ENCODE measurements around the gene FAM117A.

The FAM117A gene

DNA sequence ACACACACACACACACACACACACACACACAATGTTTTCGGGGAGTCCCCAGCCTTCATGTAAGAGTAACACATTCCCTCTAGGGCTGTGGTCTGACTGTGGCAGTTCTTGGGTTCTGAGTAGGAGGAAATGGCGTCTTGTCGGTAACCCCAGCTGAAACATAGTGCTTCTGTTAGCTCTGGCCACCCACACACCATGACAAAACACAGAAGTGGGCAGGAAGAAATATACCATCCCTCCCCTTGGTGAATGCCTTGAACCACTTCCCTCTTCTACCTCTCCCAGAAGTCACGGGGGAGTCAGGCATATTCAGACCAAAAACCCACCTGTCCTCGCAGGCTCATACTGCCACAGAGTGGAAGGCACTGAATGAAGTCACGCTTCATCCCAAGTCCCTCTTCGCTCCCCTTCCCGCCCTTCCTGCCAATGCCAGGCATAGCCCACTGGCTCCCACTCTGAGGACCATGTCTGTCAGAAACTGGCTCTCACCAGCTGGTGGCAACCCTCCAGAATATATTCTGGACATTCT is 67.6 kb downstream of the FAM117A start:
- H3K4me1 ChIP-seq (ENCODE audit: control insufficient read depth, low read depth, low read length): no peaks in the 10 kb centered on the region

DNA sequence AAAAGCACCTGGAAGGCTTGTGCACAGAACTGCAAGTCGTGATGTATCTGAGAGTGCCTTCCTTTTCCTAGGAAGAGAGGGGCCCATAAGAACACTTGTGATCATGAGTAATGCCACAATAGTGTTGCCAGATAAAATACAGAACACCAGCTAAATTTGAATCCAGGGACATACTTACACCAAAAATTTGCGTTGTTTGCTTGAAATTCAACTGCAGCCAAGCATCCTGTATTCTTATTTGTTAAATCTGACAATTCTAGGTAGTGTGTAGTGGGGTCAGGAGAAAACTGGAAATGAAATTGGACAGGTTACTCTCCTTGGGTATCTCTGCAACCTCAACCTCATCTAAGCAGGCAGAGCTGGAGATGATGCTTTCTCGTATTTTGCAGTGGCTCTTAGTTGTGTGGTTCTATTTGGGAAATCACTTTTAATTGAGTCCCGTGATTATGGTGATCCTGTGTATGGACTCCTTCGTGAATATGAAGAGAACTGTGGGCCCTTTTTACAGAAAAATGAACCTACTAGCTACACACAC is 68.2 kb downstream of the FAM117A start:
- Histone ChIP-seq H3K9ac (ENCODE audit: low read length) (no peak overlapping the region), H3K27ac (ENCODE audit: low read length) (no peak overlapping the region), H3K36me3 (ENCODE audit: control insufficient read depth, low read depth, low read length) (peaks cover 6% of the 10 kb centered on the region), H3K27me3 (ENCODE audit: control insufficient read depth, insufficient read depth, low read length) (peaks cover 8% of the 10 kb centered on the region), H3K9me3 (ENCODE audit: control insufficient read depth, low read depth, low read length) (no peaks in the 10 kb centered on the region), H3K4me1 (ENCODE audit: control insufficient read depth, low read depth, low read length) (no peaks in the 10 kb centered on the region), H3K4me3 (ENCODE audit: low read length) (no peak overlapping the region)

More for the DNA sequence above, 67.6 kb downstream of the FAM117A start:
- H3K9ac ChIP-seq (ENCODE audit: low read length): no peak overlapping the region
- peaks cover 8% of the 10 kb centered on the region for H3K27me3 ChIP-seq (ENCODE audit: control insufficient read depth, insufficient read depth, low read length)
- H3K4me3 ChIP-seq (ENCODE audit: low read length): no peak overlapping the region
- no peak overlapping the region for H3K27ac ChIP-seq (ENCODE audit: low read length)
- H3K9me3 ChIP-seq (ENCODE audit: control insufficient read depth, low read depth, low read length): no peaks in the 10 kb centered on the region
- H3K36me3 ChIP-seq (ENCODE audit: control insufficient read depth, low read depth, low read length): peaks cover 12% of the 10 kb centered on the region

DNA sequence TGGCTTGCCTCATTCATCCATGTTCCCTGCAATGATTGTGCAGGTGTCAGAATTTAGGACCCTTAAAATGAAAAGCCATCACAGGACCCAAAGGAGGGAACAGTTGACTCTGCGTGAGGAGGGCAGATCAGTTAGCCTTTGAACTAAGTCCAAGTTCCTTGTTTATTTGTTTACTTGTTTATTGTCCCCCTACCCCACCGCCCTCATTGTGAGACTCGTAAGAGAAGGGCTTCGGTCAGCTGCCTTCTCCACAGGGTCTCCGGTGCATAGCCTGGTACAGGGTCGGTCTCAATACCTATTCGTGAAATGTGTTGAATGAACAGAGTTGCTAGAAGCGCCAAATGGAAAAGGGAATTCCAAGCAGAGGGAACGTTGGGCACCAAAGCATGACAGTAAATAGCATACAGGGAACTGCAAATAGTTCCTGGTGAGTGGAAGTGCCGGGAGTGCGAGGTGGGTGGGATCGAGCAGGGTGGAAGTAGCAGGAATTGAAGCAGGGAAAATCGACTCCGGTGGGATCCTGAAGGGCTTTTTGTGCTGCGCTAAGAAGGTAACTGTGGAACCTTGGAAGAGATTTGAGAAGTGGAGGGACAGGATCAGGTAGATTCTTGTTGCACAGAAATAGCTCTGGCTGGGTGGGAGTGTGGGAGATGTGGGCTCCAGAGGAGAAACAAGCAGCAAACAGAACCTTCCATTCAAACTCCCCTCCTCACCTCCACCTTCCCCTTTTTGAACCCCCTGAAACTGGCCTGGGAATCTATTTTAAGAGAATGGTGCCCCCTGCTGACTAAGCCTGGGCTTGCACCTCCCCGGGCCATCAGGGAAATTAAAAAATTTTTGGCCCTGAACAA is 68.9 kb downstream of the FAM117A start:
- Histone ChIP-seq H3K36me3 (ENCODE audit: control insufficient read depth, low read depth, low read length) (no peaks in the 10 kb centered on the region), H3K4me1 (ENCODE audit: control insufficient read depth, low read depth, low read length) (no peaks in the 10 kb centered on the region), H3K27ac (ENCODE audit: low read length) (no peak overlapping the region), H3K4me3 (ENCODE audit: low read length) (no peak overlapping the region), H3K9ac (ENCODE audit: low read length) (no peak overlapping the region), H3K9me3 (ENCODE audit: control insufficient read depth, low read depth, low read length) (no peaks in the 10 kb centered on the region), H3K27me3 (ENCODE audit: control insufficient read depth, insufficient read depth, low read length) (peaks cover 8% of the 10 kb centered on the region)

DNA sequence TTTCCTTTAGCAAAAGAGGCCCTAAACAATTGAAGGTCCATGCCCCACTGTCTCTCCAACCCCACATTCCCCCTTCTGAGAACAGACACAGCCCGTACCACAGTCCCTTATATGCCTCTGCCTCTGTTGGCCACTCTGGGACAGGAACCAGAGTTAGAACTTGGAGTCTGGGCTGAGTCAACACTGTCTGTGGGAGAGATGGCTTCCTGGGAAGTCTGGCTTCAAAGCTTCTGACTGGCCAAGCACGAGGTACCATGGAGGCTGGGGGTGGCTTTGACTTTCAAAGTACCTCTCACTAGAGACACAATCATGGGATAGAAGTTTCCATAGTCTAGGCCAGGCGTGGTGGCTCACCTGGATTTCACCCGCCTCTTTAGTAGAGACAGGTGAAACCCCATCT is 71.2 kb downstream of the FAM117A start:
- peaks cover 8% of the 10 kb centered on the region for H3K27me3 ChIP-seq (ENCODE audit: control insufficient read depth, insufficient read depth, low read length)
- no peak overlapping the region for H3K4me3 ChIP-seq (ENCODE audit: low read length)
- H3K9me3 ChIP-seq (ENCODE audit: control insufficient read depth, low read depth, low read length): no peaks in the 10 kb centered on the region
- H3K27ac ChIP-seq (ENCODE audit: low read length): no peak overlapping the region
- no peak overlapping the region for H3K9ac ChIP-seq (ENCODE audit: low read length)
- H3K4me1 ChIP-seq (ENCODE audit: control insufficient read depth, low read depth, low read length): no peaks in the 10 kb centered on the region
- no peaks in the 10 kb centered on the region for H3K36me3 ChIP-seq (ENCODE audit: control insufficient read depth, low read depth, low read length)

DNA sequence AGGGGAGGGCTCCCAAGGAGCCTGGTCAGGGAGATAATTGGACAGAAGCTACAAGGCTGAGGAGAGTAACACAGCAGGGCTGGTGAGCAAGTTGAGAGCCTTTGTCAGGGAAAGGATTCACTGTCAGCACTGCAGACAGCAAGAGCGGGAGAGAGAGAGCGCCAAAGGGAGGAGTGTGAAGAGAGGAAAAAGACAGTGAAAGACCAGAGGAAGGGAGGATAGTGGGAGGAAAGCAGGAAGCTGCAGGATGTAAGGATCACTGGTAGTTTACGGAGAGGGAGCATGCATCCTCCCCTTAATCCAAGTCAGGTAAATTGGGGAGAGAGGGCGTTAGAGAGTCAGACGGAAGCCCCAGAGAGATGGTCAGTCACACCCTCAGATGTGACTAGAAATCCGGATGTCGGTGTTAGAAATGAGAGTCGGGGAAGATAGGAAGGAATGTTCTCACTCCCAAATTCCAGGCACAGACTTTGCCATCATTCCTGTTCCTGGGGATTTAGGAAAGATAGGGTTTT is 72.2 kb downstream of the FAM117A start:
- Histone ChIP-seq H3K36me3 (ENCODE audit: control insufficient read depth, low read depth, low read length) (no peaks in the 10 kb centered on the region), H3K27me3 (ENCODE audit: control insufficient read depth, insufficient read depth, low read length) (peaks cover 8% of the 10 kb centered on the region), H3K27ac (ENCODE audit: low read length) (no peak overlapping the region), H3K9me3 (ENCODE audit: control insufficient read depth, low read depth, low read length) (no peaks in the 10 kb centered on the region), H3K9ac (ENCODE audit: low read length) (no peak overlapping the region), H3K4me1 (ENCODE audit: control insufficient read depth, low read depth, low read length) (no peaks in the 10 kb centered on the region), H3K4me3 (ENCODE audit: low read length) (no peak overlapping the region)

DNA sequence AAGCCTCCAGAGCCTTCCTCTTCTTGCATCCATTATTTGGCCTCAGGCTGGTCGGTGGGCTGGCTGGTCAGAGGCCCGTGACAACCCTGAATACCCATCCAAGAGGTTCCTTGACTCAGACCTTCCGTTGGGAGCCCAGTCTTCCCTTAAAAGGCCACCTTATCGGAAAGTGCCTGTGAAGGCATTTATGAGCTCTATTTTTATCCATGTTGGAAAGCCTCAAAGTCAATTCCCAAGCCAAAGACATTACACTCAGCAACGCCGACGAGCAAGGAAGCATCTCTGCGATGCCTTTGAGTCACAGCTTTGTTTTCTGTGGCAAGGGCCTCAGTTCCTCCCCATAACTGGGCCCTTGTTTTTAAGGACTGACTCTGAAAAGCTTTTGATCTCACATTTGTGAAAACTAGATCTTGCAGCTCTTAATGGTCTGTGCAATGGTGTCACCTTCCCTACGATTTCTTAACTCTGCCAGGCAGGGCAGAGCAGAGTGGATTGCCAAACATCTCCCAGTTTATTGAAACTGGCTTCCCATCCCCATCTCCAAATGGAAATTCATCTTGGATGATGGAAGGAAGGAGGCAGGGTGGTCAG is 72.8 kb downstream of the FAM117A start:
- Histone ChIP-seq H3K27ac (ENCODE audit: low read length) (no peak overlapping the region), H3K9ac (ENCODE audit: low read length) (no peak overlapping the region), H3K27me3 (ENCODE audit: control insufficient read depth, insufficient read depth, low read length) (peaks cover 8% of the 10 kb centered on the region), H3K4me3 (ENCODE audit: low read length) (no peak overlapping the region), H3K4me1 (ENCODE audit: control insufficient read depth, low read depth, low read length) (no peaks in the 10 kb centered on the region), H3K9me3 (ENCODE audit: control insufficient read depth, low read depth, low read length) (no peaks in the 10 kb centered on the region), H3K36me3 (ENCODE audit: control insufficient read depth, low read depth, low read length) (no peaks in the 10 kb centered on the region)

DNA sequence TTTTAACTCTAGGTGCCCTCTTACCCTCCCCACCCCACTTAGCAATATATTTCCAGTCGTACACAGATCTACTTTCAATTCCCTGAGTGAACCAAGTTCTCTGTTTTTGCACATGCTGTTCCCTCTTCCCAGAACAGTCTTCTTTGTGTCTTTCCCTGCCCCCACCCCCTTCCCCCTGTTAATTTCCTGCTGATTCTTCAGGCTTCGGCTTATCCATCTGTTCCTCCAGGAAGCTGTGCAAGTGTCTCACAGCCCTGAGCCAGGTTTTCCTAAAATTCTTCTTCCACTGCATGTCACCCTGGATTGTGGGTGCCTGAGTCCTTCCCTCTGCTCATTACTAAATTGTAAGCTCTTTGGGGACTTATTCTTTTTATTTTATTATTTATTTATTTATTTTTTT is 73.7 kb downstream of the FAM117A start:
- Histone ChIP-seq H3K9me3 (ENCODE audit: control insufficient read depth, low read depth, low read length) (no peaks in the 10 kb centered on the region), H3K36me3 (ENCODE audit: control insufficient read depth, low read depth, low read length) (no peaks in the 10 kb centered on the region), H3K9ac (ENCODE audit: low read length) (no peak overlapping the region), H3K27me3 (ENCODE audit: control insufficient read depth, insufficient read depth, low read length) (peaks cover 8% of the 10 kb centered on the region), H3K4me1 (ENCODE audit: control insufficient read depth, low read depth, low read length) (no peaks in the 10 kb centered on the region), H3K27ac (ENCODE audit: low read length) (no peak overlapping the region), H3K4me3 (ENCODE audit: low read length) (no peak overlapping the region)

DNA sequence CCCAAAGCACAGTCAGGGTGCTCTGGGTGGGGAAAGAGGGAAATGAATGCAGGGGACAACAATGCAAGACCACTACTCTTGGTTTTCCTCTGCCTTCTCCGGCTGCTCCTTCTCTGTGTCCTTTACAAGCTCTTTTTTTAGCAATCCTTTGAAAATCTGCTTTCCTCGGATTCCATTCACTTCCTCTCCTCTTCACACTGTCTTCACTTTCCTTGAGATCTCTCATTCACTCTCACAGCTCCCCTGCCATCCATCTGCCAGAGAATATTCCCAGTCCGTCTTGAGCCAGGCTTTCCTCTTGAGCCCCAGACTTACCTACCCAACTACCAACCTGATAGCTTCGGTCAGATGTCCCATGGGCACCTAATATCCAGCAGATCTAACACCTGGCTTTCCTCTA is 75.1 kb downstream of the FAM117A start:
- Histone ChIP-seq H3K4me1 (ENCODE audit: control insufficient read depth, low read depth, low read length) (no peaks in the 10 kb centered on the region), H3K27me3 (ENCODE audit: control insufficient read depth, insufficient read depth, low read length) (no peaks in the 10 kb centered on the region), H3K4me3 (ENCODE audit: low read length) (no peak overlapping the region), H3K9me3 (ENCODE audit: control insufficient read depth, low read depth, low read length) (no peaks in the 10 kb centered on the region), H3K36me3 (ENCODE audit: control insufficient read depth, low read depth, low read length) (no peaks in the 10 kb centered on the region), H3K27ac (ENCODE audit: low read length) (no peak overlapping the region), H3K9ac (ENCODE audit: low read length) (no peak overlapping the region)

DNA sequence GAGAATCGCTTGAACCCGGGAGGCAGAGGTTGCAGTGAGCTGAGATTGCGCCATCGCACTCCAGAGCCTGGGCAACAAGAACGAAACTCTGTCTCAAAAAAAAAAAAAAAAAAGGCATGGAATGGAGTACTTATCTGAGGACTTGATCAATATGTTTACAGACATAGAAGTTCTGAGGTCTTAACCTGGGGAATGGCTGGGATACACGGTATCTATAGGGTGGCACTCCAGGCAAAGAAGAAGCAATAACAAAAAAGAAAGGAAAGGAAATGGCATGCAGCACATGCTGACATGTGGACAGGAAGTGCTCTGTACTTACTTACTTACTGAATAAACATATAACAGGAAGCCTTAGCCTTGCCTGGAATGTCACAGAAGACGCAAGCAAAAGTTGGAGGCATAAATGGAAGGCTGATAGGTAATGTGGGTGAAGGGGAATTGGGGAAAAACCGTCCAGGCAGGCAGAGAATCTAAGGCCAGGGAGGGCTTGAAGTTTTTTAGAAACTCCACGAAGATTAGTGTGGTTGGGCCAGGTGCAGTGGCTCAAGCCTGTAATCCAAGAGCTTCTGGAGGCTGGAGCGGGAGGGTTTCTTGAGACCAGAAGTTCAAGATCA is 75.9 kb downstream of the FAM117A start:
- Histone ChIP-seq H3K9ac (ENCODE audit: low read length) (no peak overlapping the region), H3K9me3 (ENCODE audit: control insufficient read depth, low read depth, low read length) (no peaks in the 10 kb centered on the region), H3K27ac (ENCODE audit: low read length) (no peak overlapping the region), H3K4me3 (ENCODE audit: low read length) (no peak overlapping the region), H3K27me3 (ENCODE audit: control insufficient read depth, insufficient read depth, low read length) (no peaks in the 10 kb centered on the region), H3K36me3 (ENCODE audit: control insufficient read depth, low read depth, low read length) (no peaks in the 10 kb centered on the region), H3K4me1 (ENCODE audit: control insufficient read depth, low read depth, low read length) (no peaks in the 10 kb centered on the region)

DNA sequence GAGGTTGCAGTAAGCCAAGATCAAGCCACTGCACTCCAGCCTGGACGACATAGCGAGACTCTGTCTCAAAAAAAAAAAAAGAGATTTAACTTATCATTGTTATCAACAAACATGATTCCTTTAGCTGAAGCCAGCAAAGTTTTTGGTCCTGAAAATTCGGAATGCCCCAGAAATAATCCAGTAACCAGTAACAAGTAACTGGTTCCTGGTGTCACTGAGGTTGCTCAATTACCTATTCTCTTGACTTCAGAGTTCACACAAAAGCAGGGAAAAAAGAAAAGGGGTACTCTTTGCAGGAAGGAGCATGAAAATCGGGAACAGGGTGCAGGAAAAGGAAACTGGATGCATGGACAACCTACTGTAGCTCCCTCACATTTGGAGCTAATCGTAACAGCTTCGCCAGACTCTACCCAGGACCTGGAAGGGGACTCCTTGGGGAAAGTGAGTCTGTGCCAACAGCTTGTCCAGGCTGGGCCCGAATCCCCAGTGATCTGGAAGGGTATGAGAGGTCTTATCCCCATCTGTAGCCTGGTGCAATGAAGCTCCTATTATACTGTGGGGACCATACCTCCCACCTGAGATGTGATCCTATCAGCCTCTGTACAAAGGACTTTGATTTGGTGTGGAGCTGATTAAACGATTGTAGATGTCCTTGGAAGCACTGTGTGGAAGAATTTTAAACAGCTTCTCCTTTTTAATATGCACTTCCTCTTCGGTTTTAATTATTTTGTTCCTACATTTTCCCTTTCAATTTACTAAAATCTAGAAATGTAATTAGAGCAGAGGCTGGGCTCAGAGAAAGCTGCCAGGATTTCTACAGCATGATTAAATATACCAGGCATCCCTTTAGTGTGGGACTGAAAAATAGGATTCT is 82.6 kb downstream of the FAM117A start:
- Histone ChIP-seq H3K36me3 (ENCODE audit: control insufficient read depth, low read depth, low read length) (no peaks in the 10 kb centered on the region), H3K9me3 (ENCODE audit: control insufficient read depth, low read depth, low read length) (no peaks in the 10 kb centered on the region), H3K27ac (ENCODE audit: low read length) (no peak overlapping the region), H3K27me3 (ENCODE audit: control insufficient read depth, insufficient read depth, low read length) (peaks cover 4% of the 10 kb centered on the region), H3K9ac (ENCODE audit: low read length) (no peak overlapping the region), H3K4me1 (ENCODE audit: control insufficient read depth, low read depth, low read length) (peaks cover 8% of the 10 kb centered on the region), H3K4me3 (ENCODE audit: low read length) (no peak overlapping the region)

Measured in iPS-18a (cell line).